ENCODE results near the gene GBP4. TPM values are rescaled to one million over a fixed set of nuclear protein-coding genes. Genes with fewer than 3 reads are reported as not detected.

GBP4 gene, protein sequence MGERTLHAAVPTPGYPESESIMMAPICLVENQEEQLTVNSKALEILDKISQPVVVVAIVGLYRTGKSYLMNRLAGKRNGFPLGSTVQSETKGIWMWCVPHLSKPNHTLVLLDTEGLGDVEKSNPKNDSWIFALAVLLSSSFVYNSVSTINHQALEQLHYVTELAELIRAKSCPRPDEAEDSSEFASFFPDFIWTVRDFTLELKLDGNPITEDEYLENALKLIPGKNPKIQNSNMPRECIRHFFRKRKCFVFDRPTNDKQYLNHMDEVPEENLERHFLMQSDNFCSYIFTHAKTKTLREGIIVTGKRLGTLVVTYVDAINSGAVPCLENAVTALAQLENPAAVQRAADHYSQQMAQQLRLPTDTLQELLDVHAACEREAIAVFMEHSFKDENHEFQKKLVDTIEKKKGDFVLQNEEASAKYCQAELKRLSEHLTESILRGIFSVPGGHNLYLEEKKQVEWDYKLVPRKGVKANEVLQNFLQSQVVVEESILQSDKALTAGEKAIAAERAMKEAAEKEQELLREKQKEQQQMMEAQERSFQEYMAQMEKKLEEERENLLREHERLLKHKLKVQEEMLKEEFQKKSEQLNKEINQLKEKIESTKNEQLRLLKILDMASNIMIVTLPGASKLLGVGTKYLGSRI
- total RNA-seq (2014; rRNA removed; shearing (Covaris generic)) = 0.03 TPM in 1 of 2 replicates, not detected in the other
- polyA plus RNA-seq (2016; fragmentation: Nextera tagmentation; extraction: Ambion mirVana) = 0.05 TPM in 1 of 2 replicates, not detected in the other
- long read RNA-seq = 0 reads

DNA sequence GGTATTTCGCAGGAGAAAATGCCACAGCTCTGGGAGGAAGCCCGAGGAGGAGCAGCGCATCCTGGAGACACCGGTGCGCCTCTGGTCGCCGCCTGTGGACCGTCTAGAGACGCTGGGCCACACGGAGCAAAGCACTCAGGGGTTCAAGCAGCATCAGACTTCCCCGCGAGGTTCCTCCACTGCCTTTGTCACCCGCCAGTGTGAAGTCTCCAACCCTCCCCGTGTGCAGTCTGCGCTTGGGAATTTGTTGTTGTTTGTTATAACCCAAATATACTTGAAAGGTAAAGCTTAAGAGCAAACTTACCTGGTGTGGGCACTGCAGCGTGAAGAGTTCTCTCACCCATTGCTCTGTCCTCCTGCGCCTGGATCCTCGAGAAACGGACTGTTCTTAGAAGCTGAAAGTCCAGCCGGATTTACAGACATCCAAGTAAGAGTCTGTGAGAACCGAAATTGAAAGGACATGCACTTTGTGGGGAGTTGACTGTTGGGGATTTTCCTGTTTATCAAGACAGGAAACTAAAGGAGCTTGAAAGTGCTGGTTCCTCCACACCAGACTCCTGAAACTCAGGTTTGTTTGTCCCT is at the start of gene GBP4:
TSS of gene GBP4 (minus strand) at position 452 of the 582 bp plus-strand sequence. CDS start at position 344, 108 bp downstream.
- TF ChIP-seq EZH2 (IDR thresholded peaks at IDR 0.05; ENCODE audit: low read depth, unreplicated experiment) = no peak
- peaks cover 6% of the 10 kb centered on the region; the same call in 2 of the 3 replicates for H3K4me1 Mint-ChIP-seq
- H3K36me3 ChIP-seq (ENCODE audit: insufficient read depth) = no peaks in the 10 kb centered on the region
- H3K4me3 ChIP-seq = no peak within 1 kb of the TSS
- H3K4me1 ChIP-seq (ENCODE audit: insufficient read depth) = no peaks in the 10 kb centered on the region
- ATAC-seq (peak; percentile 94), DNase-seq (ENCODE audit: low spot score) (peak; percentile 46)
- peak within 1 kb of the TSS; percentile 11; the same call in 1 of the 2 replicates for H3K4me2 ChIP-seq
- peak within 1 kb of the TSS; percentile 92 for H2AFZ ChIP-seq
- no peaks in the 10 kb centered on the region for H3F3A ChIP-seq (replicated peaks; ENCODE audit: low read depth)
- H3K4me3 Mint-ChIP-seq = no peak within 1 kb of the TSS; the same call in 2 of the 3 replicates
- H3K27ac Mint-ChIP-seq = no peak within 1 kb of the TSS
- no peaks in the 10 kb centered on the region for H3K27me3 Mint-ChIP-seq (ENCODE audit: insufficient read depth, low read depth, poor library complexity)
- H3K27ac ChIP-seq (ENCODE audit: low read depth) = no peak within 1 kb of the TSS
- no peaks in the 10 kb centered on the region for H3K36me3 Mint-ChIP-seq (ENCODE audit: low read depth)
- H3K27me3 ChIP-seq (ENCODE audit: insufficient read depth) = no peaks in the 10 kb centered on the region
- H3K9me3 Mint-ChIP-seq = peaks cover 1% of the 10 kb centered on the region; the same call in 1 of the 3 replicates
- H3K9me2 ChIP-seq (ENCODE audit: insufficient read depth) = no peaks in the 10 kb centered on the region
- H4K20me1 ChIP-seq (replicated peaks; ENCODE audit: insufficient read depth) = no peaks in the 10 kb centered on the region
- H3K79me2 ChIP-seq (replicated peaks; ENCODE audit: insufficient read depth) = no peaks in the 10 kb centered on the region

DNA sequence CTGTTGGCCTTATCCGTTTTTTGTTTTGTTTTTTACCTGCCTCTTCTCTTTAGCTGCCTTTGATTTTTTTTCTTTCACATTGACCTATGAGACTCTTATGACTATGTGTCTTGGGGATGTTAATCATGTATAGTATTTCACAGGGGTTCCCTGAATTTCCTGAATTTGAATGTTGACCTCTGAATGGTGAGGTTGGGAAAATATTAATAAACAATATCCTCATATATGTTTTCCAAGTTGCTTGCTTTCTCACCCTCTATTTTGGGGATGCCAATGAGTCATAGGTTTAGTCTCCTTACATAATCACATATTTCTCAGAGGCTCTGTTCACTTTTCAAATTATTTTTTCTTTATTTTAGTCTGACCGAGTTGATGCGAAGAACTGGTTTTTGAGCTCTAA is 44.3 kb upstream of the GBP4 start:
- Mint-ChIP-seq H3K4me3 (no peak overlapping the region), H3K9me3 (no peaks in the 10 kb centered on the region), H3K27ac (no peak overlapping the region), H3K4me1 (peaks cover 20% of the 10 kb centered on the region), H3K27me3 (ENCODE audit: insufficient read depth, low read depth, poor library complexity) (peaks cover 2% of the 10 kb centered on the region), H3K36me3 (ENCODE audit: low read depth) (no peaks in the 10 kb centered on the region)
- DNase-seq (ENCODE audit: low spot score) (no peak), ATAC-seq (no peak)
- Histone ChIP-seq H3K9me2 (ENCODE audit: insufficient read depth) (peaks cover 3% of the 10 kb centered on the region; the same call in 1 of the 2 replicates), H2AFZ (no peak overlapping the region), H3F3A (replicated peaks; ENCODE audit: low read depth) (no peaks in the 10 kb centered on the region), H3K27me3 (ENCODE audit: insufficient read depth) (no peaks in the 10 kb centered on the region), H3K36me3 (ENCODE audit: insufficient read depth) (no peaks in the 10 kb centered on the region), H3K4me1 (ENCODE audit: insufficient read depth) (peaks cover 10% of the 10 kb centered on the region), H3K4me2 (no peak overlapping the region), H3K79me2 (replicated peaks; ENCODE audit: insufficient read depth) (no peaks in the 10 kb centered on the region), H3K4me3 (no peak overlapping the region), H4K20me1 (replicated peaks; ENCODE audit: insufficient read depth) (no peaks in the 10 kb centered on the region), H3K27ac (ENCODE audit: low read depth) (no peak overlapping the region)
- TF ChIP-seq, protein P1, sequence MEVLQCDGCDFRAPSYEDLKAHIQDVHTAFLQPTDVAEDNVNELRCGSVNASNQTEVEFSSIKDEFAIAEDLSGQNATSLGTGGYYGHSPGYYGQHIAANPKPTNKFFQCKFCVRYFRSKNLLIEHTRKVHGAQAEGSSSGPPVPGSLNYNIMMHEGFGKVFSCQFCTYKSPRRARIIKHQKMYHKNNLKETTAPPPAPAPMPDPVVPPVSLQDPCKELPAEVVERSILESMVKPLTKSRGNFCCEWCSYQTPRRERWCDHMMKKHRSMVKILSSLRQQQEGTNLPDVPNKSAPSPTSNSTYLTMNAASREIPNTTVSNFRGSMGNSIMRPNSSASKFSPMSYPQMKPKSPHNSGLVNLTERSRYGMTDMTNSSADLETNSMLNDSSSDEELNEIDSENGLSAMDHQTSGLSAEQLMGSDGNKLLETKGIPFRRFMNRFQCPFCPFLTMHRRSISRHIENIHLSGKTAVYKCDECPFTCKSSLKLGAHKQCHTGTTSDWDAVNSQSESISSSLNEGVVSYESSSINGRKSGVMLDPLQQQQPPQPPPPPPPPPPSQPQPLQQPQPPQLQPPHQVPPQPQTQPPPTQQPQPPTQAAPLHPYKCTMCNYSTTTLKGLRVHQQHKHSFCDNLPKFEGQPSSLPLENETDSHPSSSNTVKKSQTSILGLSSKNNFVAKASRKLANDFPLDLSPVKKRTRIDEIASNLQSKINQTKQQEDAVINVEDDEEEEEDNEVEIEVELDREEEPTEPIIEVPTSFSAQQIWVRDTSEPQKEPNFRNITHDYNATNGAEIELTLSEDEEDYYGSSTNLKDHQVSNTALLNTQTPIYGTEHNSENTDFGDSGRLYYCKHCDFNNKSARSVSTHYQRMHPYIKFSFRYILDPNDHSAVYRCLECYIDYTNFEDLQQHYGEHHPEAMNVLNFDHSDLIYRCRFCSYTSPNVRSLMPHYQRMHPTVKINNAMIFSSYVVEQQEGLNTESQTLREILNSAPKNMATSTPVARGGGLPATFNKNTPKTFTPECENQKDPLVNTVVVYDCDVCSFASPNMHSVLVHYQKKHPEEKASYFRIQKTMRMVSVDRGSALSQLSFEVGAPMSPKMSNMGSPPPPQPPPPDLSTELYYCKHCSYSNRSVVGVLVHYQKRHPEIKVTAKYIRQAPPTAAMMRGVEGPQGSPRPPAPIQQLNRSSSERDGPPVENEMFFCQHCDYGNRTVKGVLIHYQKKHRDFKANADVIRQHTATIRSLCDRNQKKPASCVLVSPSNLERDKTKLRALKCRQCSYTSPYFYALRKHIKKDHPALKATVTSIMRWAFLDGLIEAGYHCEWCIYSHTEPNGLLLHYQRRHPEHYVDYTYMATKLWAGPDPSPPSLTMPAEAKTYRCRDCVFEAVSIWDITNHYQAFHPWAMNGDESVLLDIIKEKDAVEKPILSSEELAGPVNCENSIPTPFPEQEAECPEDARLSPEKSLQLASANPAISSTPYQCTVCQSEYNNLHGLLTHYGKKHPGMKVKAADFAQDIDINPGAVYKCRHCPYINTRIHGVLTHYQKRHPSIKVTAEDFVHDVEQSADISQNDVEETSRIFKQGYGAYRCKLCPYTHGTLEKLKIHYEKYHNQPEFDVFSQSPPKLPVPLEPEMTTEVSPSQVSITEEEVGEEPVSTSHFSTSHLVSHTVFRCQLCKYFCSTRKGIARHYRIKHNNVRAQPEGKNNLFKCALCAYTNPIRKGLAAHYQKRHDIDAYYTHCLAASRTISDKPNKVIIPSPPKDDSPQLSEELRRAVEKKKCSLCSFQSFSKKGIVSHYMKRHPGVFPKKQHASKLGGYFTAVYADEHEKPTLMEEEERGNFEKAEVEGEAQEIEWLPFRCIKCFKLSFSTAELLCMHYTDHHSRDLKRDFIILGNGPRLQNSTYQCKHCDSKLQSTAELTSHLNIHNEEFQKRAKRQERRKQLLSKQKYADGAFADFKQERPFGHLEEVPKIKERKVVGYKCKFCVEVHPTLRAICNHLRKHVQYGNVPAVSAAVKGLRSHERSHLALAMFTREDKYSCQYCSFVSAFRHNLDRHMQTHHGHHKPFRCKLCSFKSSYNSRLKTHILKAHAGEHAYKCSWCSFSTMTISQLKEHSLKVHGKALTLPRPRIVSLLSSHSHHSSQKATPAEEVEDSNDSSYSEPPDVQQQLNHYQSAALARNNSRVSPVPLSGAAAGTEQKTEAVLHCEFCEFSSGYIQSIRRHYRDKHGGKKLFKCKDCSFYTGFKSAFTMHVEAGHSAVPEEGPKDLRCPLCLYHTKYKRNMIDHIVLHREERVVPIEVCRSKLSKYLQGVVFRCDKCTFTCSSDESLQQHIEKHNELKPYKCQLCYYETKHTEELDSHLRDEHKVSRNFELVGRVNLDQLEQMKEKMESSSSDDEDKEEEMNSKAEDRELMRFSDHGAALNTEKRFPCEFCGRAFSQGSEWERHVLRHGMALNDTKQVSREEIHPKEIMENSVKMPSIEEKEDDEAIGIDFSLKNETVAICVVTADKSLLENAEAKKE (CRISPR knock-in tag; IDR thresholded peaks at IDR 0.05) = no peak
- TF ChIP-seq STAT1 (IDR thresholded peaks at IDR 0.05; ENCODE audit: unreplicated experiment) (no peak), POLR2AphosphoS5 (IDR thresholded peaks at IDR 0.05; ENCODE audit: low read depth) (no peak), ZNF114 (CRISPR knock-in tag; IDR thresholded peaks at IDR 0.05) (no peak), EZH2phosphoT487 (IDR thresholded peaks at IDR 0.05; ENCODE audit: unreplicated experiment) (no peak), JUNB (IDR thresholded peaks at IDR 0.05; ENCODE audit: unreplicated experiment) (no peak), EZH2 (IDR thresholded peaks at IDR 0.05; ENCODE audit: low read depth, unreplicated experiment) (no peak), ZNF331 (CRISPR knock-in tag; IDR thresholded peaks at IDR 0.05; ENCODE audit: low read depth) (no peak)
- TF ChIP-seq, protein P2, sequence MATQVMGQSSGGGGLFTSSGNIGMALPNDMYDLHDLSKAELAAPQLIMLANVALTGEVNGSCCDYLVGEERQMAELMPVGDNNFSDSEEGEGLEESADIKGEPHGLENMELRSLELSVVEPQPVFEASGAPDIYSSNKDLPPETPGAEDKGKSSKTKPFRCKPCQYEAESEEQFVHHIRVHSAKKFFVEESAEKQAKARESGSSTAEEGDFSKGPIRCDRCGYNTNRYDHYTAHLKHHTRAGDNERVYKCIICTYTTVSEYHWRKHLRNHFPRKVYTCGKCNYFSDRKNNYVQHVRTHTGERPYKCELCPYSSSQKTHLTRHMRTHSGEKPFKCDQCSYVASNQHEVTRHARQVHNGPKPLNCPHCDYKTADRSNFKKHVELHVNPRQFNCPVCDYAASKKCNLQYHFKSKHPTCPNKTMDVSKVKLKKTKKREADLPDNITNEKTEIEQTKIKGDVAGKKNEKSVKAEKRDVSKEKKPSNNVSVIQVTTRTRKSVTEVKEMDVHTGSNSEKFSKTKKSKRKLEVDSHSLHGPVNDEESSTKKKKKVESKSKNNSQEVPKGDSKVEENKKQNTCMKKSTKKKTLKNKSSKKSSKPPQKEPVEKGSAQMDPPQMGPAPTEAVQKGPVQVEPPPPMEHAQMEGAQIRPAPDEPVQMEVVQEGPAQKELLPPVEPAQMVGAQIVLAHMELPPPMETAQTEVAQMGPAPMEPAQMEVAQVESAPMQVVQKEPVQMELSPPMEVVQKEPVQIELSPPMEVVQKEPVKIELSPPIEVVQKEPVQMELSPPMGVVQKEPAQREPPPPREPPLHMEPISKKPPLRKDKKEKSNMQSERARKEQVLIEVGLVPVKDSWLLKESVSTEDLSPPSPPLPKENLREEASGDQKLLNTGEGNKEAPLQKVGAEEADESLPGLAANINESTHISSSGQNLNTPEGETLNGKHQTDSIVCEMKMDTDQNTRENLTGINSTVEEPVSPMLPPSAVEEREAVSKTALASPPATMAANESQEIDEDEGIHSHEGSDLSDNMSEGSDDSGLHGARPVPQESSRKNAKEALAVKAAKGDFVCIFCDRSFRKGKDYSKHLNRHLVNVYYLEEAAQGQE (IDR thresholded peaks at IDR 0.05; ENCODE audit: unreplicated experiment) = no peak
